Measurements from ENCODE around the gene B3GAT2. TPM values are rescaled to one million over a fixed set of nuclear protein-coding genes. Genes with fewer than 3 reads are reported as not detected.

Gene B3GAT2
- total and polyA plus RNA-seq, 2 donors from 2014 or later = not detected

GRCh38 chr6:70831427-70831826 lies 125.4 kb downstream of the B3GAT2 start:
- no peak for FAIRE-seq
- H3K4me3 ChIP-seq (ENCODE audit: low read length in 3 of 3) = no peak overlapping the region
- no peaks in the 10 kb centered on the region for H3K9me3 ChIP-seq (ENCODE audit: control insufficient read depth in 2 of 3, insufficient read depth in 1 of 3, low read length in 3 of 3)
- H3K36me3 ChIP-seq (ENCODE audit: control insufficient read depth in 2 of 3, insufficient read depth in 3 of 3, low read length in 3 of 3) = no peaks in the 10 kb centered on the region
- no peak overlapping the region for H3K27ac ChIP-seq (ENCODE audit: low read depth in 2 of 2, low read length in 2 of 2)
- no peak overlapping the region for H3K9ac ChIP-seq (ENCODE audit: low read length in 3 of 3)
- no peaks in the 10 kb centered on the region for H3K4me1 ChIP-seq (ENCODE audit: control insufficient read depth in 2 of 3, insufficient read depth in 2 of 3, low read depth in 1 of 3, low read length in 3 of 3)
- TF ChIP-seq, protein P1, sequence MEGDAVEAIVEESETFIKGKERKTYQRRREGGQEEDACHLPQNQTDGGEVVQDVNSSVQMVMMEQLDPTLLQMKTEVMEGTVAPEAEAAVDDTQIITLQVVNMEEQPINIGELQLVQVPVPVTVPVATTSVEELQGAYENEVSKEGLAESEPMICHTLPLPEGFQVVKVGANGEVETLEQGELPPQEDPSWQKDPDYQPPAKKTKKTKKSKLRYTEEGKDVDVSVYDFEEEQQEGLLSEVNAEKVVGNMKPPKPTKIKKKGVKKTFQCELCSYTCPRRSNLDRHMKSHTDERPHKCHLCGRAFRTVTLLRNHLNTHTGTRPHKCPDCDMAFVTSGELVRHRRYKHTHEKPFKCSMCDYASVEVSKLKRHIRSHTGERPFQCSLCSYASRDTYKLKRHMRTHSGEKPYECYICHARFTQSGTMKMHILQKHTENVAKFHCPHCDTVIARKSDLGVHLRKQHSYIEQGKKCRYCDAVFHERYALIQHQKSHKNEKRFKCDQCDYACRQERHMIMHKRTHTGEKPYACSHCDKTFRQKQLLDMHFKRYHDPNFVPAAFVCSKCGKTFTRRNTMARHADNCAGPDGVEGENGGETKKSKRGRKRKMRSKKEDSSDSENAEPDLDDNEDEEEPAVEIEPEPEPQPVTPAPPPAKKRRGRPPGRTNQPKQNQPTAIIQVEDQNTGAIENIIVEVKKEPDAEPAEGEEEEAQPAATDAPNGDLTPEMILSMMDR (IDR thresholded peaks at IDR 0.05; ENCODE audit: borderline replicate concordance, extremely low read depth, insufficient read depth) = no peak
- intact Hi-C loops (cut with DNase I) = no loop called here
- H3K27me3 ChIP-seq (ENCODE audit: control insufficient read depth, insufficient read depth, low read length) = no peaks in the 10 kb centered on the region
- no peak for DNase-seq

DNA sequence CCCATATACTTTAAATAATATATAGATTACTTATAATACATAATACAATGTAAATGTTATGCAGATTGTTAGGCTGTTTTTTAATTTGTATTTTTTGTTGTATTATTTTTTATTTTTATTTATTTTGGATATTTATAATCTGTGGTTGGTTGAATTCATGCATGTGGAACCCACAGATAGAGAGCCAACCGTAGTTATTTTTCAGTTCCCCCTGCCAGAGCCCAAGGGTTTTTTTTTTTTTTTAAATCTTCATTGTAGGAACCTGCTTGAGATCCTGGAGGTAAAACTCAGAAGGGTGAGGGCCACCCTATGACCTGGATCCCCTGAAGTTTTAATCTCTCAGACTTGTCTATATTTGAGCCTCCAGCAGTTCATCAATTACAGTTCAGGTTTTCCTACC lies 133.2 kb downstream of the B3GAT2 start:
- Histone ChIP-seq H3K36me3 (ENCODE audit: control insufficient read depth in 2 of 3, insufficient read depth in 3 of 3, low read length in 3 of 3) (no peaks in the 10 kb centered on the region), H3K4me3 (ENCODE audit: low read length in 3 of 3) (no peak overlapping the region), H3K9me3 (ENCODE audit: control insufficient read depth in 2 of 3, insufficient read depth in 1 of 3, low read length in 3 of 3) (no peaks in the 10 kb centered on the region), H3K9ac (ENCODE audit: low read length in 3 of 3) (no peak overlapping the region), H3K27me3 (ENCODE audit: control insufficient read depth, insufficient read depth, low read length) (no peaks in the 10 kb centered on the region), H3K4me1 (ENCODE audit: control insufficient read depth in 2 of 3, insufficient read depth in 2 of 3, low read depth in 1 of 3, low read length in 3 of 3) (no peaks in the 10 kb centered on the region), H3K27ac (ENCODE audit: low read depth in 2 of 2, low read length in 2 of 2) (no peak overlapping the region)
- intact Hi-C loops (cut with DNase I) = no loop called here
- FAIRE-seq (peak; percentile 35), DNase-seq (no peak)
- TF ChIP-seq, protein P1 (IDR thresholded peaks at IDR 0.05; ENCODE audit: borderline replicate concordance, extremely low read depth, insufficient read depth) = no peak

DNA sequence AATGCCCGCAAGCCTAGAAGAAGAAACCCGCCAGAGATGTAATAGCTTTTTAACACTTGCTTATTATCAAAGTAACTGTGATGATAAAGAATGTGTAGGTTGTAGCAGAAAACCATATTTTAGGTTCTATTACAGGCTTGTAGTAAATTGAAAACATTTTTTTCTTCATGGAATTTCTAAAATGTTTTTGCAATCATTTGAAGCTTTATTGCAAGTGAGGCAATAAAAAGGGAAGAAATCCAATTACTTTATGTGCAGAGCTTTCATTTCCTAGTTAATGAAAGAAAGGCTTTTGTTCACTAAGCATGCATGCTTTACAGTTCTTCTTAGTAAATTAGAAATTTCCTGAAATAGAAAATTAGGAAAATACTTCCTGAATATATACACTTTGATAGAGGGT lies 135.1 kb downstream of the B3GAT2 start:
- FAIRE-seq (no peak), DNase-seq (peak in 1 of 5 donors; percentile 5)
- Histone ChIP-seq H3K4me1 (ENCODE audit: control insufficient read depth in 2 of 3, insufficient read depth in 2 of 3, low read depth in 1 of 3, low read length in 3 of 3) (no peaks in the 10 kb centered on the region), H3K4me3 (ENCODE audit: low read length in 3 of 3) (no peak overlapping the region), H3K27ac (ENCODE audit: low read depth in 2 of 2, low read length in 2 of 2) (no peak overlapping the region), H3K27me3 (ENCODE audit: control insufficient read depth, insufficient read depth, low read length) (no peaks in the 10 kb centered on the region), H3K36me3 (ENCODE audit: control insufficient read depth in 2 of 3, insufficient read depth in 3 of 3, low read length in 3 of 3) (no peaks in the 10 kb centered on the region), H3K9ac (ENCODE audit: low read length in 3 of 3) (no peak overlapping the region), H3K9me3 (ENCODE audit: control insufficient read depth in 2 of 3, insufficient read depth in 1 of 3, low read length in 3 of 3) (no peaks in the 10 kb centered on the region)
- intact Hi-C loops (cut with DNase I) = no loop called here
- TF ChIP-seq, protein P1 (IDR thresholded peaks at IDR 0.05; ENCODE audit: borderline replicate concordance, extremely low read depth, insufficient read depth) = no peak

DNA sequence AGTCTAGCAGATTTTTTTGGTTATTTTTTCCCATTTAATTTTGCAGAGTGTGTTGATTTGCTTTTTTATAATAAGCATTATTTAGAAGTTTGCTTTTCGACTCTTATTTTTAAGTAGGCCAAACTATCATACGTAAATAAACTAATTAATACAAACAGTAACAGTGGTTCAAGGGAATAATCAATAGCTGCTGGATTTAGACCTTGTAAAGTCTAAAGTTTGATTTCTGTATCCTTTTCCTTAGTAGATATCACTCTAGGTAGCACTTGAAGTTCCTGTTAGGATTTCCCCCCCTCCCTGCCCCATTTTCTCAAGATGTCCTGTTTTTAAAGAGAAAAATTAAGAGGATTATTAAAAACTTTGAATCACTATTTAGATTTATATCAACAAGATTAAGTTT lies 136.1 kb downstream of the B3GAT2 start:
- H3K4me3 ChIP-seq (ENCODE audit: low read length in 3 of 3) = no peak overlapping the region
- no peaks in the 10 kb centered on the region for H3K36me3 ChIP-seq (ENCODE audit: control insufficient read depth in 2 of 3, insufficient read depth in 3 of 3, low read length in 3 of 3)
- TF ChIP-seq, protein P1 (IDR thresholded peaks at IDR 0.05; ENCODE audit: borderline replicate concordance, extremely low read depth, insufficient read depth) = no peak
- intact Hi-C loops (cut with DNase I) = no loop called here
- H3K9me3 ChIP-seq (ENCODE audit: control insufficient read depth in 2 of 3, insufficient read depth in 1 of 3, low read length in 3 of 3) = no peaks in the 10 kb centered on the region
- no peaks in the 10 kb centered on the region for H3K27me3 ChIP-seq (ENCODE audit: control insufficient read depth, insufficient read depth, low read length)
- H3K4me1 ChIP-seq (ENCODE audit: control insufficient read depth in 2 of 3, insufficient read depth in 2 of 3, low read depth in 1 of 3, low read length in 3 of 3) = no peaks in the 10 kb centered on the region
- DNase-seq (no peak), FAIRE-seq (no peak)
- H3K27ac ChIP-seq (ENCODE audit: low read depth in 2 of 2, low read length in 2 of 2) = no peak overlapping the region
- H3K9ac ChIP-seq (ENCODE audit: low read length in 3 of 3) = no peak overlapping the region

Measured in kidney (tissue), 14 donors.